CD4-positive, alpha-beta T cell (primary cell): ENCODE measurements around the gene COG5. TPM values are rescaled to one million over a fixed set of nuclear protein-coding genes. Genes with fewer than 3 reads are reported as not detected.

Experiments used
- ATAC-seq: fragments of 200-7000 bp; cut with Tn5 transposase; one replicate; pipeline ENCODE4 v1.10.0; 2022; ENCODE audit warnings: mild to moderate bottlenecking; ENCODE audit not compliant: poor library complexity
- CTCF ChIA-PET: fragments of 350-600 bp; sonication (Branson Sonifier 250); formaldehyde crosslinking; loops from one replicate; lab custom pipeline; 2021; ENCODE audit warnings: antibody characterized with exemption, inconsistent platforms; lab: Charles Lee
- POLR2A ChIA-PET: fragments of 350-600 bp; sonication (Branson Sonifier 250); formaldehyde crosslinking; loops from one replicate; lab custom pipeline; 2021; ENCODE audit warnings: antibody characterized with exemption, inconsistent platforms; lab: Charles Lee
- DNase-seq, 14 experiments: peaks; one replicate each; pipeline ENCODE4 v3.0.0-alpha.2; 2013 to 2020; ENCODE audit warnings: mixed read lengths in 2 of 14
- H3K27ac ChIP-seq, 2 donors: one replicate each; pipeline versions ENCODE4 v1.5.1 to v1.7.0; 2013; ENCODE audit warnings: low read length in 2 of 2, low read depth in 1 of 2, mild to moderate bottlenecking in 1 of 2
- H3K27me3 ChIP-seq, 2 experiments: 1 replicate in 1 of 2; 2 replicates in 1 of 2; pipeline versions ENCODE4 v1.6.1 to v1.7.0; 2013; ENCODE audit warnings: low read length in 2 of 2, control low read depth in 1 of 2, mild to moderate bottlenecking in 1 of 2, moderate library complexity in 1 of 2; ENCODE audit not compliant: insufficient read depth in 2 of 2, control insufficient read depth in 1 of 2
- H3K36me3 ChIP-seq: one replicate; pipeline ENCODE4 v1.6.1; 2013; ENCODE audit warnings: low read length, control low read depth; ENCODE audit not compliant: insufficient read depth
- H3K4me1 ChIP-seq: one replicate; pipeline ENCODE4 v1.6.1; 2013; ENCODE audit warnings: low read length, control low read depth; ENCODE audit not compliant: insufficient read depth
- H3K4me3 ChIP-seq: one replicate; pipeline ENCODE4 v1.5.1; 2013; ENCODE audit warnings: mild to moderate bottlenecking, low read length, moderate library complexity
- H3K9me3 ChIP-seq, 2 experiments: 1 replicate in 1 of 2; 2 replicates in 1 of 2; pipeline versions ENCODE4 v1.6.1 to v1.7.0; 2013; ENCODE audit warnings: low read length in 2 of 2, mild to moderate bottlenecking in 2 of 2, control low read depth in 1 of 2, moderate library complexity in 1 of 2; ENCODE audit not compliant: control insufficient read depth in 1 of 2, insufficient read depth in 1 of 2
- H3K27ac Mint-ChIP-seq: one replicate; pipeline ENCODE4 v1.8.0; 2020; ENCODE audit warnings: mixed read lengths
- H3K27me3 Mint-ChIP-seq: one replicate; pipeline ENCODE4 v1.8.0; 2021; ENCODE audit warnings: mixed read lengths
- H3K36me3 Mint-ChIP-seq: one replicate; pipeline ENCODE4 v1.8.0; 2021; ENCODE audit warnings: low read depth, mixed read lengths
- H3K4me1 Mint-ChIP-seq: one replicate; pipeline ENCODE4 v1.8.0; 2021; ENCODE audit warnings: low read depth, mixed read lengths
- H3K4me3 Mint-ChIP-seq: one replicate; pipeline ENCODE4 v1.8.0; 2020; ENCODE audit warnings: mild to moderate bottlenecking, mixed read lengths
- H3K9me3 Mint-ChIP-seq: one replicate; pipeline ENCODE4 v1.8.0; 2020; ENCODE audit warnings: mixed read lengths
- intact Hi-C, 2 experiments: fragments of 100-400 bp; cut with DNase I in 1 of 2; cut with micrococcal nuclease in 1 of 2; formaldehyde crosslinking; loops; one replicate each; pipeline versions ENCODE4 v1.15.1 to v1.9.0; 2023 to 2025; cut with DNase I, micrococcal nuclease
- total RNA-seq, 174 experiments: library from RNA in 2 of 174; stranded (reverse) in 2 of 174; gene quantifications; one replicate each; pipeline ENCODE4 v1.2.3 and lab custom pipeline; 2021 to 2026
- TF ChIP-seq, protein P1 (sequence below): fragments of 200-600 bp; IDR thresholded peaks from one replicate; pipeline ENCODE4 v1.8.0; 2022; ENCODE audit warnings: antibody characterized with exemption, mild to moderate bottlenecking

Gene COG5
- total RNA-seq, 2 experiments from 2014 or later, result 43.4 to 44.5 TPM

DNA sequence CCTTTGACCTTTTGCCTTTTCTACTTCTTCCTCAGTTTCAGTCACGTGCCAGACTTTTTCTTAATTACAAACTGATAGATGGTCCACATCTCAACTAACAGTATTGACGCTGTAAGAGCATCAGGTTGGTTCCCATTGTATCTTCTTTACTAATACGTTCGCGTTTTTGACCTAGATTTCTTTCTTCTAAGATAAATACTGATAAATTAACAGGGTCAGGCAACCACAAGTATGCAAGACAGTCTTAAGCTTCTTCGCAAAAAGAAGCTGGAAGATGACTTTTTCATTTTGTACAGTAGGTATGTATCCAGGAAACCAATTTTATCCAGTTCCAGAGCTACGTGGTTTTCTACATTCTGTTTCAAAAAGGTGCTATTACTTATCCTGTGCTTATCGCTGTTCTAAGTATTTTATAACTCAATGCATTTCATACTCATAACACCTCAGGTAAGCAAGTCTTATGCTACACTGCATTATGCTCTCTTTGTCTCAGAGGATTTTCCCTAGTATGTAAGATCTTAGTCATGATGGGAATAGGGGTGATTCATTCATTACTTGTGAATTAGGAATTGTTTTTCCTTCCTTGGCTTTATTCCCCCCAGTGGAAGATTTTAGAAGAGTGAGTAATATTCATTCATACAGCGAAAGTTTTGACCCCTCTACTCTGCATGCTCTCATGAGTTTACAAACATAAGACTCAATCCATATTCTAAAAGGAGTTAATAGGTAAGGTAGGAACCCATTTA, 1.0 kb upstream of the COG5 start:
- no peaks in the 10 kb centered on the region for H3K36me3 ChIP-seq
- H3K27ac ChIP-seq, result peak overlapping the region; percentile 87 to 90
- TF ChIP-seq, protein P1, sequence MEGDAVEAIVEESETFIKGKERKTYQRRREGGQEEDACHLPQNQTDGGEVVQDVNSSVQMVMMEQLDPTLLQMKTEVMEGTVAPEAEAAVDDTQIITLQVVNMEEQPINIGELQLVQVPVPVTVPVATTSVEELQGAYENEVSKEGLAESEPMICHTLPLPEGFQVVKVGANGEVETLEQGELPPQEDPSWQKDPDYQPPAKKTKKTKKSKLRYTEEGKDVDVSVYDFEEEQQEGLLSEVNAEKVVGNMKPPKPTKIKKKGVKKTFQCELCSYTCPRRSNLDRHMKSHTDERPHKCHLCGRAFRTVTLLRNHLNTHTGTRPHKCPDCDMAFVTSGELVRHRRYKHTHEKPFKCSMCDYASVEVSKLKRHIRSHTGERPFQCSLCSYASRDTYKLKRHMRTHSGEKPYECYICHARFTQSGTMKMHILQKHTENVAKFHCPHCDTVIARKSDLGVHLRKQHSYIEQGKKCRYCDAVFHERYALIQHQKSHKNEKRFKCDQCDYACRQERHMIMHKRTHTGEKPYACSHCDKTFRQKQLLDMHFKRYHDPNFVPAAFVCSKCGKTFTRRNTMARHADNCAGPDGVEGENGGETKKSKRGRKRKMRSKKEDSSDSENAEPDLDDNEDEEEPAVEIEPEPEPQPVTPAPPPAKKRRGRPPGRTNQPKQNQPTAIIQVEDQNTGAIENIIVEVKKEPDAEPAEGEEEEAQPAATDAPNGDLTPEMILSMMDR, result no peak
- Mint-ChIP-seq H3K4me3 (peak overlapping the region; percentile 93), H3K27ac (peak overlapping the region; percentile 94), H3K27me3 (no peaks in the 10 kb centered on the region), H3K4me1 (peaks cover 62% of the 10 kb centered on the region), H3K9me3 (no peaks in the 10 kb centered on the region), H3K36me3 (peaks cover 39% of the 10 kb centered on the region)
- peak overlapping the region; percentile 83 for H3K4me3 ChIP-seq
- H3K4me1 ChIP-seq, result peaks cover 31% of the 10 kb centered on the region
- no peaks in the 10 kb centered on the region for H3K27me3 ChIP-seq
- no peaks in the 10 kb centered on the region for H3K9me3 ChIP-seq
- DNase-seq (no peak), ATAC-seq (no peak)
- ChIA-PET POLR2A (interaction anchor here (0.8 to 2.5 kb wide), 14 partner anchors 11 to 700 kb away, joined by 3 to 26 read pairs (median 5); partner anchors contain the start of genes BCAP29, CBLL1, HBP1 and PIK3CG), CTCF (interaction anchor here (0.8 to 1.9 kb wide), 3 partner anchors 13 to 179 kb away, joined by 3 to 5 read pairs (median 4); no protein-coding TSS in a partner anchor)
- intact Hi-C loops, result loop anchor here (2.0 to 10.0 kb wide), 8 partner anchors 16 to 1280 kb away; partner anchors contain the start of genes BCAP29 (in 1 of the 2), CBLL1 (in 1 of the 2), CCDC71L (in 1 of the 2) and DLD (in 1 of the 2)

DNA sequence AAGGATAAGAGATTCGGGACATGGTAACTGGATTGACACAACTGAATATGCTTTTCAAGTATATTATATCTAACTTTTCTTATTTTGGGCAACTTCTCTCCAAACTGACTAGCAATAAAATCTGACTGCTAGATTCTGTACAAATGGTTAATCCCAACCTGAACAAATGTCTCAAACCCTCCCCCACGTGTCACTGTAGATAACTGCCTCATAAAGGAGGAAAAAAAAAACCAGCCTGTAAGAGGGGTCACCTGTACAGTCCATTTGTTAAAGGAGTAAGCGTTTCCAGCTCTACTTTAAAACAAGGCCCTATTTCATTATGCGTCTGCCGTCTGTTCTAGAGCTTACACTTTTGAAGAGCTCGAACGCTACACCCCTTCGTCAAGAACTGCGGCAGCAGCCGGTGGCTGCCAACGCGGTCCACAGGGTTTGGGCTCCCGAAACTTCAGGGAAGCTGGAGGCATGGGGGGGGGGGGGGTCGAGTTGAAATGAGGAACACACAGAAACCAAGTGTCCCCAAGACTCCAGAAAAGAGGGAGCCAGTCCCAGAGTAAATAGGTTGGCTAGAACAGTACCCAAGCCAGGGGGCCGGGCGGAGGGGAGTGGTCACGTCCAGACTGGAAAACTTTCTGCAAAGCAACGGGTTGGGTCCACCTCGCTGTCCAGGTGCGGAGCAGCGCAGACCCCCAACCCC, 492 bp downstream of the COG5 start:
- Mint-ChIP-seq H3K36me3 (peaks cover 33% of the 10 kb centered on the region), H3K9me3 (no peaks in the 10 kb centered on the region), H3K4me1 (peaks cover 72% of the 10 kb centered on the region), H3K27ac (peak overlapping the region; percentile 94), H3K4me3 (peak overlapping the region; percentile 93), H3K27me3 (no peaks in the 10 kb centered on the region)
- intact Hi-C loops, result loop anchor here (2.0 to 10.0 kb wide), 9 partner anchors 18 to 1278 kb away; partner anchors contain the start of genes CBLL1 (in 2 of the 2), BCAP29 (in 1 of the 2), CCDC71L (in 1 of the 2) and DLD (in 1 of the 2)
- CTCF ChIA-PET, result interaction anchor here (1.6 to 1.9 kb wide), 2 partner anchors 20 to 180 kb away, joined by 4 to 5 read pairs; no protein-coding TSS in a partner anchor
- peak; percentile 49 for ATAC-seq
- TF ChIP-seq, protein P1, result no peak
- H3K36me3 ChIP-seq, result peaks cover under 1% of the 10 kb centered on the region
- peak overlapping the region; percentile 83 for H3K4me3 ChIP-seq
- H3K4me1 ChIP-seq, result peaks cover 38% of the 10 kb centered on the region
- H3K9me3 ChIP-seq, result no peaks in the 10 kb centered on the region
- H3K27ac ChIP-seq, result peak overlapping the region; percentile 87 to 90
- POLR2A ChIA-PET, result interaction anchor here (0.6 to 2.5 kb wide), 16 partner anchors 10 to 1528 kb away, joined by 3 to 26 read pairs (median 4); partner anchors contain the start of genes BCAP29, CBLL1, HBP1 and PIK3CG
- DNase-seq, result peak in 1 of 14 experiments; percentile 10
- H3K27me3 ChIP-seq, result no peaks in the 10 kb centered on the region

DNA sequence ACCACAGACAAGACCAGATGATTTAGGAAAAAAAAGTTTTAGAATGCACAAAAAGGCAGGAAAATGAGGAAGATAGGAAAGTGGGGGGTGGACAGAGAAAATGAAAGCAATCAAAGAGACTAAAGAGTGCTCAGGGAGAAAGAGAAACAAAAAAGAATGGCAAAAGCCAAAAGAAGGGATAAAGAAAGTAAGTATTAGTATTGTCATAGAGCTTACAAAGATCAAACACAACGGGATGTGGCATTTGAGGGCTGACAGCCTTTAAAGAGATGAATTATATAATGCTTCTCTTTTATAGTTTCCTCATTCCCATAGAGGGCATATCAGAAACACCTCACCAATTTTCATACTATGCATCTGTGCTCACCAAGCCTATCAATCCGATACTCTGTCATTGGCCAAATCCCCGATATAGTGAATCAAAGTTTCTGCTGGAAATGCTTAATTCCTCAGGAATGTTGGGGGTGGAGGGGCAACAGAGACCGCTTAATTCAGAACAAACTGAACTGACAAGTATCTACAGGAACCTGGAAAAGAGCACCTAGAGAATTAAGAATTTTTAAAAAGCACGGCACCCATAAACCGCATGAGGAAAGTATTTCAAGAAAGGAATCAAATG, 2.7 kb downstream of the COG5 start:
- ChIA-PET POLR2A (interaction anchor here (1.0 kb wide), 3 partner anchors 16 to 435 kb away, joined by 3 to 4 read pairs (median 3); partner anchors contain the start of gene CBLL1), CTCF (no interaction called here)
- TF ChIP-seq, protein P1, result no peak
- Mint-ChIP-seq H3K9me3 (no peaks in the 10 kb centered on the region), H3K4me1 (peaks cover 69% of the 10 kb centered on the region), H3K27ac (peak overlapping the region; percentile 94), H3K27me3 (no peaks in the 10 kb centered on the region), H3K4me3 (peak overlapping the region; percentile 93), H3K36me3 (peaks cover 44% of the 10 kb centered on the region)
- peaks cover 40% of the 10 kb centered on the region for H3K4me1 ChIP-seq
- peak overlapping the region in 1 of 2 donors; percentile 58 for H3K27ac ChIP-seq
- H3K36me3 ChIP-seq, result peaks cover 22% of the 10 kb centered on the region
- DNase-seq (peak in 5 of 14 experiments; percentile 24 to 83 (median 76)), ATAC-seq (peak; percentile 52)
- peak overlapping the region; percentile 13 for H3K4me3 ChIP-seq
- H3K27me3 ChIP-seq, result no peaks in the 10 kb centered on the region
- H3K9me3 ChIP-seq, result no peaks in the 10 kb centered on the region
- intact Hi-C loops, result loop anchor here (5.0 to 10.0 kb wide), 7 partner anchors 184 to 1276 kb away; partner anchors contain the start of genes CBLL1 (in 1 of the 2), CCDC71L (in 1 of the 2), DLD (in 1 of the 2) and HBP1 (in 1 of the 2)
